ES-I3 (cell line): ENCODE results near the gene STAU1.
"Not testable (repeated sequence)": the region's sequence is repeated elsewhere in the genome, so short reads cannot be mapped to it uniquely, and the experiment has no call there.

Source experiments
- H3K36me3 ChIP-seq: 2 replicates; pipeline ENCODE4 v1.6.1; 2013; ENCODE audit warnings: mild to moderate bottlenecking, low read length, control low read depth, moderate library complexity; ENCODE audit not compliant: insufficient read depth
- H3K4me1 ChIP-seq: 2 replicates; pipeline ENCODE4 v1.6.1; 2013; ENCODE audit warnings: mild to moderate bottlenecking, control low read depth, low read length; ENCODE audit not compliant: insufficient read depth
- H3K9ac ChIP-seq: 2 replicates; pipeline ENCODE4 v1.6.1; 2013; ENCODE audit warnings: low read depth, mild to moderate bottlenecking, low read length, moderate library complexity
- H3K9me3 ChIP-seq: 2 replicates; pipeline ENCODE4 v1.6.1; 2013; ENCODE audit warnings: mild to moderate bottlenecking, low read length, moderate library complexity; ENCODE audit not compliant: control insufficient read depth, insufficient read depth

STAU1 gene

GRCh38 chr20:49184691-49185070 is 3.5 kb downstream of the STAU1 start:
- H3K36me3 ChIP-seq, result no peaks in the 10 kb centered on the region
- H3K9me3 ChIP-seq, result no peaks in the 10 kb centered on the region
- peaks cover 4% of the 10 kb centered on the region; the same call in 1 of the 2 replicates for H3K4me1 ChIP-seq
- no peak overlapping the region for H3K9ac ChIP-seq

GRCh38 chr20:49184084-49184501 is 4.0 kb downstream of the STAU1 start:
- not testable (repeated sequence) for H3K36me3 ChIP-seq, H3K9me3 ChIP-seq, H3K4me1 ChIP-seq, H3K9ac ChIP-seq

- Histone ChIP-seq H3K9me3 (no peaks in the 10 kb centered on the region), H3K9ac (no peak overlapping the region), H3K4me1 (peaks cover 7% of the 10 kb centered on the region; the same call in 1 of the 2 replicates), H3K36me3 (no peaks in the 10 kb centered on the region)
These were observed 4.7 kb downstream of the STAU1 start for GRCh38 chr20:49183444-49183843.

GRCh38 chr20:49181265-49181877 is 6.8 kb downstream of the STAU1 start:
- Histone ChIP-seq H3K4me1 (peaks cover 7% of the 10 kb centered on the region; the same call in 1 of the 2 replicates), H3K9me3 (no peaks in the 10 kb centered on the region), H3K9ac (no peak overlapping the region), H3K36me3 (no peaks in the 10 kb centered on the region)

GRCh38 chr20:49179368-49180277 is 8.5 kb downstream of the STAU1 start:
- Histone ChIP-seq H3K36me3 (no peaks in the 10 kb centered on the region), H3K9ac (no peak overlapping the region), H3K4me1 (peaks cover 7% of the 10 kb centered on the region; the same call in 1 of the 2 replicates), H3K9me3 (no peaks in the 10 kb centered on the region)

GRCh38 chr20:49174183-49174582 is 14.0 kb downstream of the STAU1 start:
- Histone ChIP-seq H3K36me3 (no peaks in the 10 kb centered on the region), H3K4me1 (no peaks in the 10 kb centered on the region), H3K9me3 (no peaks in the 10 kb centered on the region), H3K9ac (no peak overlapping the region)

GRCh38 chr20:49172413-49172812 is 15.7 kb downstream of the STAU1 start:
- H3K36me3 ChIP-seq, result no peaks in the 10 kb centered on the region
- no peaks in the 10 kb centered on the region for H3K4me1 ChIP-seq
- no peak overlapping the region for H3K9ac ChIP-seq
- H3K9me3 ChIP-seq, result no peaks in the 10 kb centered on the region

- Histone ChIP-seq H3K9ac (no peak overlapping the region), H3K4me1 (no peaks in the 10 kb centered on the region), H3K9me3 (no peaks in the 10 kb centered on the region), H3K36me3 (no peaks in the 10 kb centered on the region)
These were observed 16.2 kb downstream of the STAU1 start for GRCh38 chr20:49171909-49172308.

- H3K4me1 ChIP-seq, result no peaks in the 10 kb centered on the region
- no peak overlapping the region for H3K9ac ChIP-seq
- H3K9me3 ChIP-seq, result no peaks in the 10 kb centered on the region
- no peaks in the 10 kb centered on the region for H3K36me3 ChIP-seq
These were observed 17.4 kb downstream of the STAU1 start for GRCh38 chr20:49170714-49171113.

GRCh38 chr20:49169547-49169946 is 18.6 kb downstream of the STAU1 start:
- Histone ChIP-seq H3K9ac (no peak overlapping the region), H3K4me1 (no peaks in the 10 kb centered on the region), H3K9me3 (no peaks in the 10 kb centered on the region), H3K36me3 (no peaks in the 10 kb centered on the region)

GRCh38 chr20:49168864-49169263 is 19.3 kb downstream of the STAU1 start:
- H3K9ac ChIP-seq, H3K36me3 ChIP-seq, H3K9me3 ChIP-seq, H3K4me1 ChIP-seq: not testable (repeated sequence)

- H3K9me3 ChIP-seq, result no peaks in the 10 kb centered on the region
- no peaks in the 10 kb centered on the region for H3K36me3 ChIP-seq
- no peaks in the 10 kb centered on the region for H3K4me1 ChIP-seq
- no peak overlapping the region for H3K9ac ChIP-seq
These were observed 20.2 kb downstream of the STAU1 start for GRCh38 chr20:49167811-49168507.

GRCh38 chr20:49166534-49167449 is 21.3 kb downstream of the STAU1 start:
- no peaks in the 10 kb centered on the region for H3K4me1 ChIP-seq
- no peak overlapping the region for H3K9ac ChIP-seq
- no peaks in the 10 kb centered on the region for H3K36me3 ChIP-seq
- no peaks in the 10 kb centered on the region for H3K9me3 ChIP-seq

GRCh38 chr20:49165611-49166010 is 22.5 kb downstream of the STAU1 start:
- Histone ChIP-seq H3K36me3 (no peaks in the 10 kb centered on the region), H3K9ac (no peak overlapping the region), H3K9me3 (no peaks in the 10 kb centered on the region), H3K4me1 (no peaks in the 10 kb centered on the region)
